Stimulated activated CD4-positive, alpha-beta T cell treated with anti-CD3 and anti-CD28 coated beads, TNF-alpha, amount 100 ng/mL, for 24 hours (primary cell): ENCODE measurements around the gene SEMA4G.

ENCODE experiments used
- DNase-seq, 3 experiments: peaks; one replicate each; pipeline ENCODE4 v3.0.0-alpha.2; 2020; ENCODE audit warnings: low read depth in 3 of 3

SEMA4G gene, protein sequence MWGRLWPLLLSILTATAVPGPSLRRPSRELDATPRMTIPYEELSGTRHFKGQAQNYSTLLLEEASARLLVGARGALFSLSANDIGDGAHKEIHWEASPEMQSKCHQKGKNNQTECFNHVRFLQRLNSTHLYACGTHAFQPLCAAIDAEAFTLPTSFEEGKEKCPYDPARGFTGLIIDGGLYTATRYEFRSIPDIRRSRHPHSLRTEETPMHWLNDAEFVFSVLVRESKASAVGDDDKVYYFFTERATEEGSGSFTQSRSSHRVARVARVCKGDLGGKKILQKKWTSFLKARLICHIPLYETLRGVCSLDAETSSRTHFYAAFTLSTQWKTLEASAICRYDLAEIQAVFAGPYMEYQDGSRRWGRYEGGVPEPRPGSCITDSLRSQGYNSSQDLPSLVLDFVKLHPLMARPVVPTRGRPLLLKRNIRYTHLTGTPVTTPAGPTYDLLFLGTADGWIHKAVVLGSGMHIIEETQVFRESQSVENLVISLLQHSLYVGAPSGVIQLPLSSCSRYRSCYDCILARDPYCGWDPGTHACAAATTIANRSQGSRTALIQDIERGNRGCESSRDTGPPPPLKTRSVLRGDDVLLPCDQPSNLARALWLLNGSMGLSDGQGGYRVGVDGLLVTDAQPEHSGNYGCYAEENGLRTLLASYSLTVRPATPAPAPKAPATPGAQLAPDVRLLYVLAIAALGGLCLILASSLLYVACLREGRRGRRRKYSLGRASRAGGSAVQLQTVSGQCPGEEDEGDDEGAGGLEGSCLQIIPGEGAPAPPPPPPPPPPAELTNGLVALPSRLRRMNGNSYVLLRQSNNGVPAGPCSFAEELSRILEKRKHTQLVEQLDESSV

DNA sequence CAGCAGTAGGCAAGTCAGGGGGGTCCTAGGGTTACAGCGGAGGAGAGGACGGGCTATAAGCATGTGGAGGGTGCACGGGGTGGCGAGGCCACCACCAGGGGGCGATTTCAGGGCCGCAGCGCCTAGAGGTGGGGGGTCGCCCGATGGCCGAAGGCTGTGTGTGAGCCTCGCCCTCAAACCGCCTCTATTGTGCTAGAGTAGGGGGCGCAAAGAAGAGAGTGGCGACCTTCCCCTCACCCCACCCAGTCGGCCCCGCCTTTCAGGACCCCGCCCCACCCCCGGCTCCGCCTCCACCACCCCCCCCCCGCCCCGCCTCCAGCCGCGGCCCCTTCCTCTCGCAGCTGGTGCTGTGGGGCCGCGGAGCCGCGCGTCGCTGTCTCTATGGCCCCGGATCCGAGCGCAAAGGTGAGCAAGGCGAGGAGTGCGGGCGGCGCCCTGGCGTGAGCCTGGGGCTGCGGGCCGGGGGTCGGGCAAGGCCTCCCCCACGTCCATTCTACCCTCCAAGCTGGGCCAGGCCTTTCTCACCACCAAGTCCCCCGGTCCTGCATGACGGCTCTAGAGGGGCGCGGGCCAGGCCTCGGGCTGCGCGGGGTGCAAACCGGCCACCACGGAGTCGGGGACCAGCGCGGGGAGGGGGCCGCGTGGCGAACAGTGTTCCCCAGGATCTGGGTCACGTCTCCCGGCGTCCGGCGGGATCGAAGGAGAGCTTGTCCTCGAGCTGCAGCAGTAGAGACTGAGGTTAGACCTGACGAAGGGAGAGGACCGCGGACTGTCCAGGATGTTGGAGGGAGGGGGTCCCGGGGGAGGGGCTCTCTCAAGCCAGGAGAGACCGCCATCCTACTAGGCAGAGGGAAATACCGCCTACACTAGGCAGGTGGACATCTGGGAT, at the start of gene SEMA4G:
Gene SEMA4G (plus strand): TSS at position 318 of the 889 bp plus-strand sequence. CDS start 3,409 bp downstream, outside the sequence.
- DNase-seq = peak in 1 of 3 experiments; percentile 29

DNA sequence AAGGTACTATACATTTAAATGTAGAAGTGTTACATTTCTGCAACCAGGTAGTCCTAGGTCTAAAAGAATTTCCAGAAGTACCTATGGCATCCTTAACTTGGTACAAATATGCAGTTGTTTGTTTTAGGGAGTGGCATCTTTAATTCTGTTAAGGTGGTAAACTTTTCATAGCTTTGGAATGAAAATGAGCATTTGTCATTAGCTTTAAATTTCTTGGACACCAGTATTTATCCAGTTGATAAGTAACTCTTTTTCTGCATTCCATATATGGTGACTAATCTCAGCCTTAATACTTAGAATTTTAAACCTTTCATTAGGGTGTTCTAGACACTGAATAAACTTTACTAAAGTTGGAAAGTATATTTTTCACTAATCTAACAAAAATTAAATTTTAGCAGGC, 45.7 kb upstream of the SEMA4G start:
- no peak for DNase-seq

DNA sequence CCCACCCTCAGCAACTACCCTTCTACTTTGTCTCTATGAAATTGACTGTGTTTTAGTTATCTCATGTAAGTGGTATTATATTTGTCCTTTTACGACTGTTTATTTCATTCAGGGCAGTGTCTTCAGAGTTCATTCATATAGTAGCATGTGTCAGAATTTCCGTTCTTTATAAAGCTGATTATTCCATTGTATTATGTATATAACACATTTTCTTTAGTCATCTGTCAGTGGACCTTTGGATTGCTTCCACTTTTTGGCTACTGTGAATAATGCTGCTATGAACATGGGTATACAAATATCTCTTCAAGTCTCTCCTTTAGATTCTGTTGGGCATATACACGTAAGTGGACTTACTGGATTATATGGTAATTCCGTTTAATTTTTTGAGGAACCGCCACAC, 42.0 kb upstream of the SEMA4G start:
- no peak for DNase-seq

DNA sequence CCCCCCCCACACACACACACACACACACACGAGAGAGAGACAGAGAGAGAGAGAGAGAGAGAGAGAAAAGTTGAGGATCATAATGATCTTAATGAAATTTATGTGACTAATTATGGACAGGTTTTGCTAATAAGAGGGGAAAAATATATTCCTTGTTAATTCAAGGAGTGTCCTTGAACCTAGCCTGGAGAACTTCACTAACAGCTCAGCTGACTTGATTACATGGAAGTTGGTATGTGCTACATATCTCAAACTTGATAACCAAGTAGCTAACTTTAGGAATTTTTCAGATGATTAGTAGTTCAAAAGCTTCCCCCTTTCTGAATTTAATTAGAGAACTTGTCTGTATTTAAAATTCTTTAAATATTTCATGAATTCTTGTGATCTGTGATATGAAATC, 41.3 kb upstream of the SEMA4G start:
- DNase-seq = no peak

DNA sequence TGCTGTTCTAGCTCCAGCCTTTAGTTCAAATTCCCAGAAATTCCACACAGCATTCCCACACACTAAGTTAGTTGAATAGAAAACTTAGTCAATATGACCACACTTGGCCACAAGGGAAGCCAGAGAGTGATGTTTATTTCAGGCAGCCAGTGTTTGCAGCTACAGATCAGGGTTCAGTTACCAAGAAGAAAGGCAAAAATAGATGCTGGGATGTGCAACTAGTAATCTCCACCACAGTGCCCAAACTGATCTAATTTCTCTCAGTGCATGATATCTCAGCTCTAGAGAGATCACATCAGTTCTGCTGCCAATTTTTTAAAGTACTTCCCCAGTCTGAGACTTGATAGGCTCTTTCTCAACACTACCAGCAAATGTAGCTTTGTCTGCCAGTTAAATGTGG, 38.9 kb upstream of the SEMA4G start:
- DNase-seq = no peak

DNA sequence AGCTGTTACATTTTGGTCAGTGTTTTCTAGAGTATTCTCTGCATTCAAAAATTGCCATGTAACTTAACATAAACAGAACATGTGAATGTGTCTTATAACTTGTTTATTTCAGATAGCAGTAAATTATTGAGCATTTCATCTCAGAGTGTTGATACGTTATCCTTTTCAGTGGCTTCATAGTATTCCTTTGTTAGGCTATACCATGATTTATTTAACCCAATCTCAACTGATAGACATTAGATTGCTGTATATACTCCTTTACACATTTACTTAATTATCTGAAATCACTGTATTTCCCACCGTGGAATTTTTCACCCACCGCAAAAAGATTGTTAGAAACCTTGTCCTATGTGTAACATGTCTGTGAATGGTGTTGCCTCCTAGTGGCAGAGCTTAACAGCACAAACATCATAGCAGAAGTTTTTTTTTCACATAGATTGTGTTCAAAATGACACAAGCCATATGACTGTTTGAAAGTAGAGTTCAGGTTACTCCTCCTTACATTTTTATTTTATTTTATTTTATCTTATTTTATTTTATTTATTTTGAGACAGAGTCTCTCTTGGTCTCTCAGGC, 35.1 kb upstream of the SEMA4G start:
- no peak for DNase-seq

DNA sequence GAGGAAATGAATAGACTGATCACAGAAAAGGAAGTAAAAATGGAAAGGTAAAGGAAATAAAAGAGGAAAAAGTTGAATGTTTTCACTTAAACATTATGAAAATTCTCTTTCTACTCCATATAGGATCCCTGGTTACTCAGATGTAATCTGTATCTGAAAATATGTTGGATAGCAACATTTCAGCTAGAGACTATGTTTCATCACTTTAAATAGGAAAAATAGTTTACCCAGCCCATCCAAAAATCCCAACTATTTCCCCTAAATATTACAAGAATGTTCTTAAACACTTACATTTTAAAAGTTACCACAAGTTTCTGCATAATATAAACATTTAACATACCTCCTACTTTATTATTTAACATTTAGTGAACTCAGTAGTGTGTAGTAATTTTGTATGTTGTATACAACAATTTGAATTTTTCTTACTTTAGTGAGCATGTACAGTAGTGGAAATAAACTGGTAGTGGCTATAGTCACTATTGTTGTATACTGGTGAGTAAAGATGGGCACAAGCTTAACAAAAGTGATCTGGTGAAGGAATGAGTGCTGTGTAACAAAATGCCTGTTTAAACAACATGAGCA, 29.4 kb upstream of the SEMA4G start:
- DNase-seq = no peak

DNA sequence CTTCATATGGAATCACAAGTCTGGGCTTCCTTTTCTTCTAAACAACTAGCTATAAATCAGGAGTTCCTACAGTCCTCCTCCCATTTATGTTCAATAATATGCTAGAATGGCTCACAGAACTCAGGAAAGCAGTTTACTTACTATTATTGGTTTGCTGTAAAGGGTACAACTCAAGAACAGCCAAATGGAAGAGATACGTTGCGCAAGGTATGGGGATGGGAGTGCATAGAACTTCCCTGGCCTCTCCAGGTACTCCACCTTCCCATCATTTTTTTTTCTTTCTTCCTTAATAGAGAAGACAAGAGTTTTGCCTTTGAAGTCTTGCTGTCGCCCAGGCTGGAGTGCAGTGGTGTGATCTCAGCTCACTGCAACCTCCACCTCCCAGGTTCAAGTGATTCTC, 27.1 kb upstream of the SEMA4G start:
- no peak for DNase-seq

DNA sequence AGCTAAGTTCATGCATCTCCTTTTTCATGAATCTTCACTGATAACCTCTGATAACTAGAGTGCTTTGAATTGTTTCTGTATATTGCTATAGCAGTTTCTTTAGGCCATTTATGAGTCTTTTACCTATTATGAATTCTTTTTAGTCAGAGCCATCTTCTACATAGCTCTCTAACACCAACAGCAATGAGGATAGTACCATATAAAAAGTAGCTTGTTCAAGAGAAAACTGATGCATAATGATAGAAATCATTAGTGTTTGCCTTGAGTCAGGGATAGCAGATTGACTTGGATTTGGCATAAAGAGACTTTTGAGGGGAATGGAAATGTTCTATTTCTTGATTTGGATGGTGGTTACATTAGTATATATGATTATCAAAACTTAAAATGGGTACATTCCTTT, 25.8 kb upstream of the SEMA4G start:
- no peak for DNase-seq

DNA sequence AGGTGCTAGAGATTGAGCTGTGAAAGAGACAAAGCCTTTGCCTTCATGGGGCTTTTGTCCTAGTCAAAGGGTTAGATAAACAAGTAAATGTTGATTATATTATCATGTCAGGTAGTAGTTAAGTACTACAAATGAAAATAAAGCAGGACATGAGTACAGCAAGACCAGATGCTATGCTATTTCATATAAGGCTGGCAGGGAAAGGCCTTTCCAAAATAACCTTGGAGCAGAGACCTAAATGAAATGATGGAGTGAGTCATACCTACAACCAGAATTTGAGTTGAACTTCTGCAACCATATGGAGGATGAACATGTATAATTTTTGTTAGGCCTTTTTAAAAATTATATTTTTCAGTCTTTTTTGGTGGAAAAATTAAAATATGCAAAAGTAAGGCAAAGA, 23.6 kb upstream of the SEMA4G start:
- DNase-seq = no peak

DNA sequence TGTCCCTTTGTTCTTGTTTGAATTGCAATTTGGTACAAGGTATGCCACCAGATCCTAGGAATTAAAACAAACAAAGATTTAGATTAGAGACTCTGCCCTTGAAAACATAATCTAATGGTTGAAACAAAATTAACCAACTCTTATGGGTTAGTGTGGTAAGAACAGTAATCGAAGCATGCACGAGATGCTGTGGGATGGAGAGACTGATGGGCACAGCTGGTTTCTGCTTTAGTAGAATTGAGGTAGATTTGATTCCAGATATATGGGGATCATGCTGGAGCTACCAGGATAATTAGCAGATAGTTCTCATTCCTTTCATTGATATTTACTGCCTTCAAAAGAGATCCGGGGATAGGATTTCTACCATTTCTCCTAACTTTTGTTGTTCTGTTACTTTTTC, 20.4 kb upstream of the SEMA4G start:
- DNase-seq = no peak

DNA sequence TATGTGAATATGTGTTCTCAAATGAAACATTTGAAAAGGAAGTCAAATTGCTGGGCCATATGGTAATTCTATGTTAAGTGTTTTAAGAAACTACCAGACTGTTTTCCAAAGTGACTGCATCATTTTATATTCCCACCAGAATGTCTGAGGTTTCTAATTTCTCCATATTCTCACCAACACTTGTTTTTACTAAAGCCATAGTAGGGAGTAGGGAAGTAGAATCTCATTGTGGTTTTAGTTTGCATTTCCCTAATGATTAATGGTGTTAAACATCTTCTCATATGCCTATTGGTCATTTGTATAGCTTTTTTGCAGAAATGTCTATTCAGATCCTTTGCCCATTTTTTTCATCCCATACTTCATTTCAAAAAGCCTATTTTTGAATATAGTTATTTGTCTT, 9.1 kb upstream of the SEMA4G start:
- DNase-seq = no peak

DNA sequence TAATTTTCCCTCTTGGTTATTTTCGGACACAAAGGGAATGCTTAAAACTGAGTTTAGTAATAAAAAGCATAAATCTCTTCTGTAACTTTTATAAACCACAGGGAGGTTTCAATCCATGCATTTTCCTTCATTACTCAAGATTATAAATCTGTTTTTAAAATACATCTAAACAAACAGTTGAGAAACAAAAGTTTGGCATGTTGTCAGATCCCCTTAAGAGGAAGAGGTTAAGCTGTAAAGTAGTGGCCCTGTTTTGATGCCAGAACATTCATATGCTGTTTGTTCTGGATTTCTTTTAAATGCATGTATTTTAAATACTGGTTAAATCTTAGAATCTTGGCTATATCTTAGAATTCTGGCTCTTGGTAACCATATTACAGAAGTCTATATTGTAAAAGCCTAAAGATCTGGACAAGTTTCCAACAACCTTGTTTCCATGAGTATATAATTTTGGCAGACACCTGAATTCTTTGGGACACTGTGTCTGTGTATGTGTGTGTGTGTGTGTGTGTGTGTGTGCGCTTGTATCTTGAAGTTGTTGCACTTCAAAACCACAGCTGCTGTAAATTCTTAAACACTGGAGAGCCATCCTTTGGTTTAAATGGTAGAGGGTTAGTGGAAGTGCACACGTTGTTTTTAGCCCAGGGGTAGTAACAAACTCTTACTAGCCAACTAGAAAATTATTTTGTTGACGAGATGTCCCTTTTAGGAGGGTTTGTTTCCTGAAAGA, 6.8 kb upstream of the SEMA4G start:
- no peak for DNase-seq

DNA sequence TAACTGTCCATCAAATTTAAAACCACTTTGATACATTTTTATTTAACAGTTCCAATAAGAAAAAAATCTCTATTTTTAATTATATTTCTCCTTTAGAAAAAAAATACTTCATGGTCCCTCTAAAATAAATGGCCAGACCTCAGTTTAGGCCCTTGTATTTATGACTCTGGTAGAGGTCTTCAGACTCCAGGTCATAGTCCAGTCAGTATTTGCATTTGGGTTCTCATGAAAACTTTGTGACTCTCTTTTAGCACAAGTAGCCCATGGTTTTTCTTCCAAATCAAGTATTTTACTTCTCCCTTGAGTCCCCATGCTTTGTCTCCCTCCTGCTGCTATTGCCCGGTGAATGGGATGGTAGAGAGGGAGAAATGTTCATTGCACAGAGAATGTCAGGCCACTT, 5.5 kb upstream of the SEMA4G start:
- no peak for DNase-seq

DNA sequence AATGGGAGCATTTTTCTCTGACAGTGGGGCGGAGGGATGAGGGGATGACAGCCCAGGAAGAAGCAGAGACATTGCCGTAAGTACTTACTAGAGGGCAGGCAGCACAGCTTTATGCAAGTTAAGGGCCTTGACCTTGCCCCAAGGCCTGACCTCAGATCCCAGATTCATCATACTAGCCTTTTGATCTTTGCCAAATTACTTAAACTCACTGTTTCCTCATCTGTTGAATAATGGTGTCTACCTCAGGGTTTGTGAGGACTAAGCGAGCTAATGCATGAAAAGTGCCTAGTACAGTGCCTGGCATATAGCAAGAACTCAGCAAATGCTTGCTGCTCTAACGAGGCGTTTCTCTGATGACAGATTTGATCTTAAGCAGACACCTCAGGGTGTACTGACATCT, 3.5 kb upstream of the SEMA4G start:
- DNase-seq = no peak

DNA sequence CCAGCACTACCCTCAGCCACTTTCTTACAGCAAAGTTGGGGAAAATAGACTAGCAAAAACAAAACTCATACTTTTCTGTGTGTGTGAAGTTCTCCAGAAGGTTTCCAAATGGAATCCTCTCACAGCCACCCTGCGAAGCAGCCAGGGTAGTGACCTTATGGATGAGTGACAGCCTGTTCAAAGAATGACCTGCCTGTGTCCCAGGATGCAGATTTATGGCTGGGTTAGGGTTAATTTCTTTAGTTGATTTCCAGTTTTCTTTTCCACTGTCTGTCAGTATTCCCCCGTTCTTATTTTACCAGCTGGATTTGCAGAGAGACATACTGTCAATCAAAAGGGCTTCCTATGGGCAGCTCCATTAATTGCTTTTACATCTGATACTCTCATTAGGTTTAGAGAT, 2.4 kb upstream of the SEMA4G start:
- DNase-seq = no peak

DNA sequence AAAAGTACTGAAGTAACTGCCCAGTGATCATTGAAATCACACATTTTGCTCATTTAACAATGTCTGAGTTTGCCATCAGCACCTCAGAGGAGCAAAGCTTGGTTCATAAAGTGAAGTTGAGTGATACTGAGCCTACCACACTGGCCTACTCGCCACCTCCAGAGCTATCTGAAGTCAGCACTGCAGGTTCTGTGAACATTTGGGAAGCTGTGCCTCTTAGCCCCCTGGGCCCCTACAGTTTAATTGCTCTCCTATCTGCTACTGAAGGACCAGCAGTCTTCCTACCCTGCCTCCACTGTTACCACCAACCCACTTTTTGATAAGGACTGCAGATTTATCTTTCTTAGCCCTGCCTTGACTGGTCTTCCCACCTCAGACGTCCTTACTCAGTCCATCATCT, 2.0 kb upstream of the SEMA4G start:
- DNase-seq = no peak

DNA sequence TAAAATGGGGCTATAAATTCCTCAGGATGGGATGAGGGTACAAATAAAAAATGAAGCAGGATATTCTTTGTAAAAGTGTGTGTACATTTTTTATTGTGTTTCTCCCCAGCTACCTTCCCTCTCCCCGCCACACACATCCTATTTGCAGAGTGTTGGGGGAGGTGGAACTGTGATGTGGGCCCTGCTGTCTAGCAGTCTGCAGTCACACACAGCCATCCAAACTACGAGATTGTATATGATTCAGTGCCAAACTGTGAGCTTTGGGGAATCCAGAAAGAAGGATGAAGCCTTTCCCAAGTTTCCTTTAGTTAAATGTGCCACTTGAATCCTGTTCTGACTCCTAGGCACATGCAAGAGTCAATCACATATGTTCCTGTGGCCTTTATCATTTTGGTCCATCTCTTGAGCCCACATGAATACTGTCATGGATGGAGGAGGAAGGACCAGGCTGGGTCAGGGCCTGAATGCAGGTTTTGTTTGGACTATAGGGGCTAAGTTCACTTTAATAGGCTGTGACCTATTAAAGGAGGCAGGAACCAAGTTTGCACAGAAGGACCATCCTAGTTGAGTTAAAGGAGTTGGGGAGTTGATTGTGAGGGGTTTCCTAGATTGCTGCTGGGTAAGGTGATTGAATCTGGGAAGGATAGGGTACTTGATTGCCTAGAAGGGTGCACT, 1.1 kb upstream of the SEMA4G start:
- DNase-seq = no peak

DNA sequence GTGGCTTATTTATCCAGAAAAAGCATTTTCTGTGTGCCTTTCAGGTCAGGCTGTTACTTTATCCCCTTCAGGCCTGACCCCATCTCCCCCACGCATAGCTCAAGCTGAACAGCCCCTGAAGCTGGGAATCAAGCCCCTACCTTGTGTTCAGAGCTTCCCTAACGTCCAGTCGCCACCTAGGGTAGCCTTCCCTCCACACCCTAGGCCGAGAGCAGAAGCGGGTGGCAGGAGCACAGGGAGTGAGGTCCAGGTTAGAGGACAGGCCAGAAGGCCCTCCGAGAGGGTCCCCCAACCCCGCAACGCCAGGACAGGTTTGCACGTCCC, 479 bp upstream of the SEMA4G start:
- no peak for DNase-seq
